ENCODE data around the gene URB1. TPM values are rescaled to one million over a fixed set of nuclear protein-coding genes. Genes with fewer than 3 reads are reported as not detected.
"Not testable (repeated sequence)": the region's sequence is repeated elsewhere in the genome, so short reads cannot be mapped to it uniquely, and the experiment has no call there.

URB1 gene
- total RNA-seq, 1 experiment from 2014 or later: 18.1 TPM

DNA sequence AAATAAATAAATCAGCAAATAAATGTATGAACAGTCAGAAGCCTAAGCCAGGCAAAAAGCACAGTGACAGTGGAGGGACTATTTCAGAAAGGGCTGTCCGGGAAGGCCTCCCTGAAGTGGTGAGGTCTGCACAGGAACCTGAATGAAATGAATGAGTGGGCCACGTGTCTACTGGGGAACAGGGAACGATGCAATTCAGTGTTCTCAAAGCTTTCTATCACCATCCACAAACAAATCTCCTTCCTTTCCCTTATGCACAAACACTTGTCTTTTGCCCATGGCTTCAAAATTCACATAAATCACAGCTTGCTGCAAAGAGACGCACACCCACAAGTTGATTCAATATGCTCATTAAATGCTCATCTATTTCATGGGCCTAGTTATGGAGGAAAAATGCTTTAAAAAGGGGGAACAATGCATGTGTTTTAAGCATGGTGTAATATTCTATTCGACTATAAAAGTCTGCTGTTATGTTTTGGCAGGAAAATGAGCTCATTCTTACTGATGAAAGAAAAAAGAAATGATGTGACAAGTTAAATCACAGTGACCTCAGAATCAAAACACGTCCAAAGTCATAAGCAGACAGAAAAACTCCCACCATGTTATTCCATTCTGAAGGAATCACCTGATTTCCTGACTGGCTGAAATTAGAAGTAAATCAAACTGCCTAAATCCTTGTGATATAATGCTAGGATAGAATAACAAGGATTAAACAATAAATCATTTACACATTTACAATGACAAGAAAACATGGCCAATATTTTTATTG, 21.6 kb downstream of the URB1 start:
- in situ Hi-C loops (cut with HindIII; ENCODE audit: low pct_unique_long_range_greater_than_20kb, low sequenced_read_pairs): no loop called here
- H3K4me1 ChIP-seq (ENCODE audit: control insufficient read depth, insufficient read depth, low read length): no peaks in the 10 kb centered on the region
- ChIA-PET POLR2A (no interaction called here), CTCF (no interaction called here)
- no peak overlapping the region for H3K4me3 ChIP-seq (ENCODE audit: low read depth in 2 of 2, low read length in 2 of 2)
- no peaks in the 10 kb centered on the region for H3K27me3 ChIP-seq (ENCODE audit: control insufficient read depth, insufficient read depth, low read length)
- no peaks in the 10 kb centered on the region for H3K9me3 ChIP-seq (ENCODE audit: control insufficient read depth, insufficient read depth, low read depth, low read length)
- peaks cover 19% of the 10 kb centered on the region for H3K36me3 ChIP-seq (ENCODE audit: control insufficient read depth, insufficient read depth, low read length)
- intact Hi-C loops (cut with micrococcal nuclease; ENCODE audit: unreplicated experiment): no loop called here
- no TSS peak for BruUV-seq (replicated peaks)
- TF ChIP-seq TCF7L2 (IDR thresholded peaks at IDR 0.05; ENCODE audit: low read depth, low read length): no peak
- TF ChIP-seq, protein P1, sequence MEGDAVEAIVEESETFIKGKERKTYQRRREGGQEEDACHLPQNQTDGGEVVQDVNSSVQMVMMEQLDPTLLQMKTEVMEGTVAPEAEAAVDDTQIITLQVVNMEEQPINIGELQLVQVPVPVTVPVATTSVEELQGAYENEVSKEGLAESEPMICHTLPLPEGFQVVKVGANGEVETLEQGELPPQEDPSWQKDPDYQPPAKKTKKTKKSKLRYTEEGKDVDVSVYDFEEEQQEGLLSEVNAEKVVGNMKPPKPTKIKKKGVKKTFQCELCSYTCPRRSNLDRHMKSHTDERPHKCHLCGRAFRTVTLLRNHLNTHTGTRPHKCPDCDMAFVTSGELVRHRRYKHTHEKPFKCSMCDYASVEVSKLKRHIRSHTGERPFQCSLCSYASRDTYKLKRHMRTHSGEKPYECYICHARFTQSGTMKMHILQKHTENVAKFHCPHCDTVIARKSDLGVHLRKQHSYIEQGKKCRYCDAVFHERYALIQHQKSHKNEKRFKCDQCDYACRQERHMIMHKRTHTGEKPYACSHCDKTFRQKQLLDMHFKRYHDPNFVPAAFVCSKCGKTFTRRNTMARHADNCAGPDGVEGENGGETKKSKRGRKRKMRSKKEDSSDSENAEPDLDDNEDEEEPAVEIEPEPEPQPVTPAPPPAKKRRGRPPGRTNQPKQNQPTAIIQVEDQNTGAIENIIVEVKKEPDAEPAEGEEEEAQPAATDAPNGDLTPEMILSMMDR (IDR thresholded peaks at IDR 0.05): no peak
- no peak for TF ChIP-seq POLR2AphosphoS5 (IDR thresholded peaks at IDR 0.05; ENCODE audit: low read depth, low read length)
- TF ChIP-seq SIN3A (IDR thresholded peaks at IDR 0.05; ENCODE audit: borderline replicate concordance, insufficient read depth, low read depth, low read length): no peak
- TF ChIP-seq, protein P2, sequence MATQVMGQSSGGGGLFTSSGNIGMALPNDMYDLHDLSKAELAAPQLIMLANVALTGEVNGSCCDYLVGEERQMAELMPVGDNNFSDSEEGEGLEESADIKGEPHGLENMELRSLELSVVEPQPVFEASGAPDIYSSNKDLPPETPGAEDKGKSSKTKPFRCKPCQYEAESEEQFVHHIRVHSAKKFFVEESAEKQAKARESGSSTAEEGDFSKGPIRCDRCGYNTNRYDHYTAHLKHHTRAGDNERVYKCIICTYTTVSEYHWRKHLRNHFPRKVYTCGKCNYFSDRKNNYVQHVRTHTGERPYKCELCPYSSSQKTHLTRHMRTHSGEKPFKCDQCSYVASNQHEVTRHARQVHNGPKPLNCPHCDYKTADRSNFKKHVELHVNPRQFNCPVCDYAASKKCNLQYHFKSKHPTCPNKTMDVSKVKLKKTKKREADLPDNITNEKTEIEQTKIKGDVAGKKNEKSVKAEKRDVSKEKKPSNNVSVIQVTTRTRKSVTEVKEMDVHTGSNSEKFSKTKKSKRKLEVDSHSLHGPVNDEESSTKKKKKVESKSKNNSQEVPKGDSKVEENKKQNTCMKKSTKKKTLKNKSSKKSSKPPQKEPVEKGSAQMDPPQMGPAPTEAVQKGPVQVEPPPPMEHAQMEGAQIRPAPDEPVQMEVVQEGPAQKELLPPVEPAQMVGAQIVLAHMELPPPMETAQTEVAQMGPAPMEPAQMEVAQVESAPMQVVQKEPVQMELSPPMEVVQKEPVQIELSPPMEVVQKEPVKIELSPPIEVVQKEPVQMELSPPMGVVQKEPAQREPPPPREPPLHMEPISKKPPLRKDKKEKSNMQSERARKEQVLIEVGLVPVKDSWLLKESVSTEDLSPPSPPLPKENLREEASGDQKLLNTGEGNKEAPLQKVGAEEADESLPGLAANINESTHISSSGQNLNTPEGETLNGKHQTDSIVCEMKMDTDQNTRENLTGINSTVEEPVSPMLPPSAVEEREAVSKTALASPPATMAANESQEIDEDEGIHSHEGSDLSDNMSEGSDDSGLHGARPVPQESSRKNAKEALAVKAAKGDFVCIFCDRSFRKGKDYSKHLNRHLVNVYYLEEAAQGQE (IDR thresholded peaks at IDR 0.05; ENCODE audit: insufficient read depth in 1 of 2, low read depth in 2 of 2, low read length in 1 of 2): no peak
- no peak for ATAC-seq
- H3K27ac ChIP-seq (ENCODE audit: low read length): no peak overlapping the region
- DNase-seq (ENCODE audit: low read depth, low spot score): no peak

DNA sequence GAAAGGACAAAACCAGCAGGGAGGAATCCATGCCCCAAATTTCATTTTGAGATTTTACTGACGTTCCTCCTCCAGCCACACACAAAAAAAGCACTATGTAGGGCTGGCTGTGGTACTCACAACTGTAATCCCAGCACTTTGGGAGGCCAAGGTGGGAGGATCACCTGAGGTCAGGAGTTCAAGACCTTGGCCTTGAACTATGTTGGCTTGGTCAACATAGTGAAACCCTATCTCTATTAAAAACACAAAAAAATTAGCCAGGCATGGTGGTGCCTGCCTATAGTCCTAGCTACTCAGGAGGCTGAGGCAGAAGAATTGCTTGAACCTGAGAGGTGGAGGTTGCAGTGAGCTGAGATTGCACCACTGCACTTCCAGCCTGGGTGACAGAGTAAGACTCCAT, 23.9 kb downstream of the URB1 start:
- ATAC-seq; H3K4me1 ChIP-seq (ENCODE audit: control insufficient read depth, insufficient read depth, low read length); intact Hi-C loops (cut with micrococcal nuclease; ENCODE audit: unreplicated experiment); POLR2A ChIA-PET; DNase-seq (ENCODE audit: low read depth, low spot score); H3K27ac ChIP-seq (ENCODE audit: low read length); in situ Hi-C loops (cut with HindIII; ENCODE audit: low pct_unique_long_range_greater_than_20kb, low sequenced_read_pairs); H3K9me3 ChIP-seq (ENCODE audit: control insufficient read depth, insufficient read depth, low read depth, low read length); H3K27me3 ChIP-seq (ENCODE audit: control insufficient read depth, insufficient read depth, low read length); BruUV-seq (replicated peaks); H3K4me3 ChIP-seq (ENCODE audit: low read depth in 2 of 2, low read length in 2 of 2): not testable (repeated sequence)
- H3K36me3 ChIP-seq (ENCODE audit: control insufficient read depth, insufficient read depth, low read length): peaks cover 22% of the 10 kb centered on the region
- CTCF ChIA-PET: interaction anchor here (0.6 kb wide), 1 partner anchor 232 kb away, joined by 5 read pairs; no protein-coding TSS in a partner anchor

DNA sequence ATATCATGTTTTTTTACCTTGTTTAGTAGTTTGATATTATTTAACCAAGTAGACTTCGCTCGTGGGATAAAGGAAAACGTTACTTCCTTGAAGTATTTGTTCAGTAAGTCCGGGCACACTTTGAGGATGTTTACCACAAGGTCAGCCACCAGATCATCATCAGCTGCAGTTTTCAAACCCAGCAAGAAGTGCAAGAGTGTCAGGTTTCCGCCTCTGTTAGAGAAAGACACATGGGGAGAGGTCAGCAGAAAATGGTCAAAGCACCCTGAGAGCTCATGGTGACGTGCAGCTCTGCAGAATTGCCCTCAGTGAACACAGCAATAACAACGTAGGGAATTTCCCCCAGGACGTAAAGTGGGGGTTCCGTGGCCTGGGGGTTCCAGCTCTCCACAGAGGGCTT, 24.4 kb downstream of the URB1 start:
- Histone ChIP-seq H3K9me3 (ENCODE audit: control insufficient read depth, insufficient read depth, low read depth, low read length) (no peaks in the 10 kb centered on the region), H3K4me3 (ENCODE audit: low read depth in 2 of 2, low read length in 2 of 2) (no peak overlapping the region), H3K36me3 (ENCODE audit: control insufficient read depth, insufficient read depth, low read length) (peaks cover 22% of the 10 kb centered on the region), H3K27ac (ENCODE audit: low read length) (no peak overlapping the region), H3K4me1 (ENCODE audit: control insufficient read depth, insufficient read depth, low read length) (no peaks in the 10 kb centered on the region), H3K27me3 (ENCODE audit: control insufficient read depth, insufficient read depth, low read length) (no peaks in the 10 kb centered on the region)
- in situ Hi-C loops (cut with HindIII; ENCODE audit: low pct_unique_long_range_greater_than_20kb, low sequenced_read_pairs) (no loop called here), intact Hi-C loops (cut with micrococcal nuclease; ENCODE audit: unreplicated experiment) (no loop called here)
- no peak for DNase-seq (ENCODE audit: low read depth, low spot score)
- no TSS peak for BruUV-seq (replicated peaks)
- no peak for ATAC-seq
- ChIA-PET POLR2A (no interaction called here), CTCF (interaction anchor here (0.6 kb wide), 1 partner anchor 232 kb away, joined by 5 read pairs; no protein-coding TSS in a partner anchor)
- TF ChIP-seq TCF7L2 (IDR thresholded peaks at IDR 0.05; ENCODE audit: low read depth, low read length): no peak
- TF ChIP-seq, protein P2 (IDR thresholded peaks at IDR 0.05; ENCODE audit: insufficient read depth in 1 of 2, low read depth in 2 of 2, low read length in 1 of 2): no peak
- TF ChIP-seq POLR2AphosphoS5 (IDR thresholded peaks at IDR 0.05; ENCODE audit: low read depth, low read length): no peak
- TF ChIP-seq, protein P1 (IDR thresholded peaks at IDR 0.05): no peak
- no peak for TF ChIP-seq SIN3A (IDR thresholded peaks at IDR 0.05; ENCODE audit: borderline replicate concordance, insufficient read depth, low read depth, low read length)
